ENCODE measurements around the gene GSTM4.
A peak's percentile ranks its signal among the peaks of the same experiment; 100 is the strongest.

The GSTM4 gene

GRCh38 chr1:109625176-109625575 is 30.7 kb upstream of the GSTM4 start:
- no peak for DNase-seq

- no peak for DNase-seq
Observed at GRCh38 chr1:109625601-109626560, 30.0 kb upstream of the GSTM4 start.

- DNase-seq = no peak
Observed at GRCh38 chr1:109626682-109627408, 29.1 kb upstream of the GSTM4 start.

- no peak for DNase-seq
Observed at GRCh38 chr1:109627692-109628399, 28.1 kb upstream of the GSTM4 start.

GRCh38 chr1:109628540-109629321 is 27.2 kb upstream of the GSTM4 start:
- no peak for DNase-seq

- no peak for DNase-seq
Observed at GRCh38 chr1:109629372-109630030, 26.4 kb upstream of the GSTM4 start.

GRCh38 chr1:109630081-109630897 is 25.6 kb upstream of the GSTM4 start:
- peak; percentile 20 to 47 for DNase-seq

GRCh38 chr1:109630898-109631512 is 24.9 kb upstream of the GSTM4 start:
- DNase-seq = no peak

- DNase-seq = no peak
Observed at GRCh38 chr1:109631513-109632505, 24.1 kb upstream of the GSTM4 start.

GRCh38 chr1:109632671-109633346 is 23.1 kb upstream of the GSTM4 start:
- DNase-seq = no peak

- no peak for DNase-seq
Observed at GRCh38 chr1:109634292-109634691, 21.6 kb upstream of the GSTM4 start.

GRCh38 chr1:109634771-109635750 is 20.8 kb upstream of the GSTM4 start:
- DNase-seq = peak in 1 of 2 donors; percentile 33

- DNase-seq = no peak
Observed at GRCh38 chr1:109635862-109636200, 20.1 kb upstream of the GSTM4 start.

- no peak for DNase-seq
Observed at GRCh38 chr1:109636201-109636952, 19.5 kb upstream of the GSTM4 start.

- no peak for DNase-seq
Observed at GRCh38 chr1:109637446-109637845, 18.5 kb upstream of the GSTM4 start.

- no peak for DNase-seq
Observed at GRCh38 chr1:109639063-109639840, 16.6 kb upstream of the GSTM4 start.

Data from CD4-positive, alpha-beta T cell treated with Interferon alpha-2 for 1 hour (primary cell).